Heart left ventricle (tissue), 13 donors: ENCODE data around the gene GALNT2.

Source experiments
- CTCF ChIP-seq, 12 donors: fragments of 200-600 bp; sonication (generic) in 4 of 12; IDR thresholded peaks; one replicate each; pipeline versions ENCODE4 v1.5.0 to v1.8.0; 2018 to 2022; ENCODE audit warnings: antibody characterized with exemption in 12 of 12, mild to moderate bottlenecking in 5 of 12
- POLR2A ChIP-seq, 2 donors: fragments of 450-650 bp; IDR thresholded peaks; one replicate each; pipeline ENCODE4 v1.6.1; 2017; ENCODE audit warnings: antibody characterized with exemption in 2 of 2, mild to moderate bottlenecking in 2 of 2, moderate library complexity in 2 of 2
- donor health status: ischemic (EF 13 %, LVEDD 7.1; RV severe dilation, severe dysfunction).
- donor health status: DM: no; HTN: yes; CAD: no.
- donor health status: DM: no; HTN: no; CAD: no.
- donor health status: ischemic (EF 25% LVEDD 6.9; RV normal size, moderate dysfunction).
- donor health status: ischemic (EF 25% LVEDD 5.7; RV mildly dilated, moderate dysfunction).
- donor health status: ischemic (EF 35%, LVEDD 5.7; RV mildly dilated, moderate dysfunction).
- donor health status: nonischemic (EF 11% LVEDD 7.7; RV severe dilation, severe dysfunction).
- donor health status: DM: yes; HTN: yes; CAD: no.
- donor health status: PGD.
- donor health status: ischemic (EF 29% LVEDD 5.4; RV normal size, mild dysfunction).
- donor health status: nonischemic (EF 23%, LVEDD 6.1; RV moderate dilation, normal function).

GRCh38 chr1:230301322-230301721, 234.3 kb downstream of the GALNT2 start:
- no peak for TF ChIP-seq CTCF (IDR thresholded peaks at IDR 0.05)
- TF ChIP-seq POLR2A (IDR thresholded peaks at IDR 0.05): no peak
